Panc1 (cell line): Measurements from ENCODE around the gene LITAFD.

Experiments
- CTCF ChIP-seq: fragments of 450-650 bp; IDR thresholded peaks from 2 replicates; pipeline ENCODE4 v1.5.1; 2017; ENCODE audit warnings: mild to moderate bottlenecking
- POLR2AphosphoS5 ChIP-seq: IDR thresholded peaks from 2 replicates; pipeline ENCODE4 v1.6.1; 2012; ENCODE audit warnings: mild to moderate bottlenecking, low read depth, low read length, moderate library complexity
- REST ChIP-seq, 2 experiments: IDR thresholded peaks; 2 replicates each; pipeline ENCODE4 v1.6.1; 2011 to 2012; ENCODE audit warnings: low read depth in 2 of 2, control low read depth in 1 of 2, low read length in 1 of 2, mild to moderate bottlenecking in 1 of 2, moderate library complexity in 1 of 2; ENCODE audit not compliant: insufficient read depth in 1 of 2
- SIN3A ChIP-seq: IDR thresholded peaks from 2 replicates; pipeline ENCODE4 v1.6.1; 2012; ENCODE audit warnings: low read depth, mild to moderate bottlenecking, low read length, moderate library complexity, borderline replicate concordance; ENCODE audit not compliant: insufficient read depth

- TF ChIP-seq CTCF = no peak
- TF ChIP-seq POLR2AphosphoS5 = no peak
- TF ChIP-seq REST (IDR thresholded peaks at IDR 0.05; ENCODE audit: insufficient read depth in 1 of 2, low read depth in 2 of 2, low read length in 1 of 2) = no peak
- TF ChIP-seq SIN3A = no peak
Observed at GRCh38 chr16:8885674-8886592, 3.8 kb downstream of the LITAFD start.
